ENCODE measurements around the gene TRABD2A. TPM values are rescaled to one million over a fixed set of nuclear protein-coding genes. Genes with fewer than 3 reads are reported as not detected.

Gene TRABD2A
- total and polyA plus RNA-seq, 2 of the 13 experiments (the other 11 are each of a cell fraction or from before 2014, with no cell fraction given): 0.15 TPM; not detected in 1

GRCh38 chr2:84815146-84815545 is 65.7 kb downstream of the TRABD2A start:
- CTCF ChIA-PET (ENCODE audit: low intra/inter-chr PET ratio, low total read pairs): no interaction called here
- 21% methylated on average over 3 of the region's 3 CpGs for WGBS (ENCODE audit: low lambda C conversion rate)
- no peak for FAIRE-seq
- no peak for DNase-seq (ENCODE audit: low spot score)
- TF ChIP-seq ZFP36L2 (CRISPR knock-in tag; IDR thresholded peaks at IDR 0.05): no peak
- no peak for TF ChIP-seq ZNF570 (CRISPR knock-in tag; IDR thresholded peaks at IDR 0.05; ENCODE audit: borderline replicate concordance)
- TF ChIP-seq, protein P1, sequence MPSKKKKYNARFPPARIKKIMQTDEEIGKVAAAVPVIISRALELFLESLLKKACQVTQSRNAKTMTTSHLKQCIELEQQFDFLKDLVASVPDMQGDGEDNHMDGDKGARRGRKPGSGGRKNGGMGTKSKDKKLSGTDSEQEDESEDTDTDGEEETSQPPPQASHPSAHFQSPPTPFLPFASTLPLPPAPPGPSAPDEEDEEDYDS (CRISPR knock-in tag; IDR thresholded peaks at IDR 0.05): no peak
- TF ChIP-seq ZGPAT (CRISPR knock-in tag; IDR thresholded peaks at IDR 0.05): no peak
- TF ChIP-seq, protein P2, sequence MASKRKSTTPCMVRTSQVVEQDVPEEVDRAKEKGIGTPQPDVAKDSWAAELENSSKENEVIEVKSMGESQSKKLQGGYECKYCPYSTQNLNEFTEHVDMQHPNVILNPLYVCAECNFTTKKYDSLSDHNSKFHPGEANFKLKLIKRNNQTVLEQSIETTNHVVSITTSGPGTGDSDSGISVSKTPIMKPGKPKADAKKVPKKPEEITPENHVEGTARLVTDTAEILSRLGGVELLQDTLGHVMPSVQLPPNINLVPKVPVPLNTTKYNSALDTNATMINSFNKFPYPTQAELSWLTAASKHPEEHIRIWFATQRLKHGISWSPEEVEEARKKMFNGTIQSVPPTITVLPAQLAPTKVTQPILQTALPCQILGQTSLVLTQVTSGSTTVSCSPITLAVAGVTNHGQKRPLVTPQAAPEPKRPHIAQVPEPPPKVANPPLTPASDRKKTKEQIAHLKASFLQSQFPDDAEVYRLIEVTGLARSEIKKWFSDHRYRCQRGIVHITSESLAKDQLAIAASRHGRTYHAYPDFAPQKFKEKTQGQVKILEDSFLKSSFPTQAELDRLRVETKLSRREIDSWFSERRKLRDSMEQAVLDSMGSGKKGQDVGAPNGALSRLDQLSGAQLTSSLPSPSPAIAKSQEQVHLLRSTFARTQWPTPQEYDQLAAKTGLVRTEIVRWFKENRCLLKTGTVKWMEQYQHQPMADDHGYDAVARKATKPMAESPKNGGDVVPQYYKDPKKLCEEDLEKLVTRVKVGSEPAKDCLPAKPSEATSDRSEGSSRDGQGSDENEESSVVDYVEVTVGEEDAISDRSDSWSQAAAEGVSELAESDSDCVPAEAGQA (IDR thresholded peaks at IDR 0.05; ENCODE audit: low read depth): no peak
- TF ChIP-seq, protein P2 (CRISPR knock-in tag; IDR thresholded peaks at IDR 0.05; ENCODE audit: borderline replicate concordance): no peak
- no peak for TF ChIP-seq MED13 (CRISPR knock-in tag; IDR thresholded peaks at IDR 0.05)
- TF ChIP-seq ZNF572 (CRISPR knock-in tag; IDR thresholded peaks at IDR 0.05): no peak
- TF ChIP-seq ZNF557 (CRISPR knock-in tag; IDR thresholded peaks at IDR 0.05): no peak
- no peak for TF ChIP-seq MLLT10 (CRISPR knock-in tag; IDR thresholded peaks at IDR 0.05)
- no peak for TF ChIP-seq NAIF1 (CRISPR knock-in tag; IDR thresholded peaks at IDR 0.05; ENCODE audit: borderline replicate concordance)
- TF ChIP-seq ZNF3 (CRISPR knock-in tag; IDR thresholded peaks at IDR 0.05): no peak
- TF ChIP-seq ZBTB37 (CRISPR knock-in tag; IDR thresholded peaks at IDR 0.05): no peak
- POLR2A ChIA-PET: no interaction called here
- Histone ChIP-seq H3K36me3 (replicated peaks in 1 of 2; ENCODE audit: control insufficient read depth in 1 of 2, insufficient read depth in 2 of 2, low read length in 2 of 2) (no peaks in the 10 kb centered on the region), H3K9me3 (ENCODE audit: low read length) (no peaks in the 10 kb centered on the region), H3K4me1 (ENCODE audit: insufficient read depth, low read length) (no peaks in the 10 kb centered on the region), H3K27ac (ENCODE audit: extremely low read length, insufficient read depth, low read length) (no peak overlapping the region), H3K9ac (ENCODE audit: insufficient read depth, low read depth, low read length) (no peak overlapping the region), H3K4me3 (replicated peaks in 1 of 3; ENCODE audit: insufficient read depth in 1 of 3, low read depth in 2 of 3, low read length in 3 of 3) (no peak overlapping the region), H3K27me3 (ENCODE audit: control insufficient read depth in 1 of 2, insufficient read depth in 2 of 2, low read length in 2 of 2) (peaks cover 0 to 7% of the 10 kb centered on the region in 2 experiments; a peak in 1 of 5 replicates), H3K79me2 (ENCODE audit: insufficient read depth, low read length) (no peaks in the 10 kb centered on the region), H4K20me1 (ENCODE audit: insufficient read depth, low read length) (no peaks in the 10 kb centered on the region), H3K4me2 (ENCODE audit: low read depth, low read length) (no peak overlapping the region), H2AFZ (ENCODE audit: low read length) (no peak overlapping the region)
- intact Hi-C loops (cut with micrococcal nuclease; ENCODE audit: unreplicated experiment) (no loop called here), in situ Hi-C loops (cut with HindIII; ENCODE audit: extremely low pct_ligation_motif_present, low pct_unique_long_range_greater_than_20kb) (no loop called here)
- no peak for ATAC-seq
- no TSS peak for BruUV-seq (replicated peaks)
